H1 (cell line): ENCODE measurements around the gene COBLL1. TPM values are rescaled to one million over a fixed set of nuclear protein-coding genes. Genes with fewer than 3 reads are reported as not detected.

Source experiments
- CHD7 ChIP-seq: fragments of 300-600 bp; sonication (generic); IDR thresholded peaks from 2 replicates; pipeline ENCODE4 v1.7.1; 2012; ENCODE audit warnings: low read length, moderate library complexity, mild to moderate bottlenecking, inconsistent platforms; ENCODE audit not compliant: insufficient replicate concordance
- FOSL1 ChIP-seq: IDR thresholded peaks from 2 replicates; pipeline ENCODE4 v1.6.1; 2011; ENCODE audit warnings: mild to moderate bottlenecking, low read depth, low read length, moderate library complexity; ENCODE audit not compliant: insufficient read depth
- GABPA ChIP-seq: IDR thresholded peaks from 2 replicates; pipeline ENCODE4 v1.6.1; 2011; ENCODE audit warnings: mild to moderate bottlenecking, low read length, moderate library complexity, borderline replicate concordance; ENCODE audit not compliant: insufficient read depth
- HDAC2 ChIP-seq, 2 experiments: fragments of 300-600 bp in 1 of 2; sonication (generic) in 1 of 2; IDR thresholded peaks; 2 replicates each; pipeline ENCODE4 v1.6.1; 2011 to 2012; ENCODE audit warnings: low read depth in 2 of 2, low read length in 2 of 2, mild to moderate bottlenecking in 2 of 2, moderate library complexity in 2 of 2, borderline replicate concordance in 1 of 2, inconsistent platforms in 1 of 2
- KDM4A ChIP-seq: IDR thresholded peaks from one replicate; pipeline ENCODE4 v1.7.1; 2012; ENCODE audit warnings: low read depth, mild to moderate bottlenecking, moderate library complexity, low read length, inconsistent platforms; ENCODE audit not compliant: severe bottlenecking
- MAX ChIP-seq: IDR thresholded peaks from 2 replicates; pipeline ENCODE4 v1.6.1; 2012; ENCODE audit warnings: inconsistent platforms
- NRF1 ChIP-seq: IDR thresholded peaks from 2 replicates; pipeline ENCODE4 v1.6.1; 2011; ENCODE audit warnings: mild to moderate bottlenecking, low read depth, low read length, improper control_type of control experiment
- PHF8 ChIP-seq: fragments of 200-600 bp; sonication (generic); conservative IDR thresholded peaks from 2 replicates; pipeline ENCODE4 v1.7.1; 2012; ENCODE audit warnings: low read depth, mild to moderate bottlenecking, inconsistent platforms, low read length, moderate library complexity
- RXRA ChIP-seq: IDR thresholded peaks from 2 replicates; pipeline ENCODE4 v1.6.1; 2011; ENCODE audit warnings: low read depth, mild to moderate bottlenecking, low read length, moderate library complexity; ENCODE audit not compliant: insufficient read depth
- polyA plus RNA-seq, 7 experiments: library from polyadenylated mRNA; depleted of rRNA in 3 of 7; stranded (reverse) in 5 of 7; unstranded in 2 of 7; fragments of >200 nt in 5 of 7; fragments of 200-250 nt in 2 of 7; gene quantifications; 1 replicate in 5 of 7; 2 replicates in 1 of 7; 4 replicates in 1 of 7; pipeline versions ENCODE4 v1.2.1 to v1.2.3, GENCODE V29; 2011 to 2013; ENCODE audit warnings: missing spikeins in 2 of 7, mixed read lengths in 2 of 7
- total RNA-seq: library from RNA; stranded (reverse); fragmentation: NEBNext Ultra II Directional; extraction: Animal tissue kit (Norgen Biotek cat#: 25700); gene quantifications from 2 replicates; pipeline ENCODE4 v1.2.1, GENCODE V29; 2021

The COBLL1 gene
- total and polyA plus RNA-seq, 2 of the 8 experiments (the other 6 are each of a cell fraction or from before 2014, with no cell fraction given), result 2.2 to 6.2 TPM

- no peak for TF ChIP-seq KDM4A
- TF ChIP-seq NRF1, result no peak
- no peak for TF ChIP-seq FOSL1
- no peak for TF ChIP-seq PHF8
- no peak for TF ChIP-seq GABPA
- no peak for TF ChIP-seq MAX
- no peak for TF ChIP-seq CHD7
- no peak for TF ChIP-seq HDAC2 (IDR thresholded peaks at IDR 0.05; ENCODE audit: borderline replicate concordance in 1 of 2, low read depth in 2 of 2, low read length in 2 of 2)
- TF ChIP-seq RXRA, result no peak
Observed at GRCh38 chr2:164714471-164714870, 127.2 kb downstream of the COBLL1 start (continued).
